Calu3 (cell line): Measurements from ENCODE around the gene FILIP1. TPM values are rescaled to one million over a fixed set of nuclear protein-coding genes. Genes with fewer than 3 reads are reported as not detected.

Experiments used
- BruUV-seq: library from RNA; stranded (reverse); fragments of 400-500 nt; replicated peaks from 2 replicates; lab custom pipeline; 2021; lab: Mats Ljungman, UMichigan
- CTCF ChIA-PET: fragments of 300-600 bp; sonication (Branson Sonifier 250); formaldehyde crosslinking; loops from one replicate; lab custom pipeline; 2022; ENCODE audit warnings: antibody characterized with exemption; lab: Charles Lee
- DNase-seq: peaks from one replicate; pipeline ENCODE4 v3.0.0; 2022
- H3K27ac Mint-ChIP-seq: one replicate; pipeline ENCODE4 v1.8.0; 2022; ENCODE audit warnings: mixed read lengths; ENCODE audit not compliant: unreplicated experiment
- H3K27me3 Mint-ChIP-seq: one replicate; pipeline ENCODE4 v1.8.0; 2022; ENCODE audit warnings: mixed read lengths; ENCODE audit not compliant: unreplicated experiment
- H3K36me3 Mint-ChIP-seq: one replicate; pipeline ENCODE4 v1.8.0; 2022; ENCODE audit warnings: mild to moderate bottlenecking, moderate library complexity, mixed read lengths; ENCODE audit not compliant: insufficient read depth, unreplicated experiment
- H3K4me1 Mint-ChIP-seq: one replicate; pipeline ENCODE4 v1.8.0; 2022; ENCODE audit warnings: mild to moderate bottlenecking, low read depth, mixed read lengths; ENCODE audit not compliant: unreplicated experiment
- H3K4me3 Mint-ChIP-seq: one replicate; pipeline ENCODE4 v1.8.0; 2022; ENCODE audit warnings: mild to moderate bottlenecking, low read depth, moderate library complexity, mixed read lengths; ENCODE audit not compliant: unreplicated experiment
- H3K9me3 Mint-ChIP-seq: one replicate; pipeline ENCODE4 v1.8.0; 2022; ENCODE audit warnings: low read depth, mixed read lengths; ENCODE audit not compliant: unreplicated experiment
- intact Hi-C: fragments of 100-400 bp; cut with micrococcal nuclease; formaldehyde crosslinking; loops from one replicate; pipeline ENCODE4 v1.10.0; 2022; ENCODE audit not compliant: unreplicated experiment
- total RNA-seq: library from RNA; stranded (reverse); gene quantifications from 2 replicates; pipeline ENCODE4 v1.2.3, GENCODE V29; 2022
- TF ChIP-seq, protein P1 (sequence below): fragments of 200-600 bp; IDR thresholded peaks from one replicate; pipeline ENCODE4 v1.8.0; 2022; ENCODE audit warnings: antibody characterized with exemption; ENCODE audit not compliant: unreplicated experiment

The FILIP1 gene
- total RNA-seq, 1 experiment from 2014 or later = not detected

DNA sequence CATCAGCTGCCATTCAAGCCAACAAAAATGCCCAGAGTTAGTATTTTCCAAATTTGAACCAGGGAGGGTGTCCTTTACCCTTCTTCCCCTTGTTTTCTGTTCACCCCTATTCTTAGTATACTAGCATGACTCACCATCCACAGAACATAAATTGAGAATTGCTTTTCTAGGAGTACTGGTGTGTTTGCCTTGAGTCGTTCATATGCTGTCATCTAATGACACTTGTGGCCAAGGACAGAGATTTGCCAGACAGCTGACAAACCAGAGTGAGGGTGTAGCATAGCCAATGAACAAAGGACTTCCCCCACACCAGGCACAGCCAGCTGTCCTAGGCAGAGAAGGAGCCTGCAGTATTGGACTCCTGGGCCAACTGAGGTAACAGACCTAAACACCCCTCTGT is 62.2 kb downstream of the FILIP1 start:
- Mint-ChIP-seq H3K27ac (no peak overlapping the region), H3K27me3 (no peaks in the 10 kb centered on the region), H3K4me3 (no peak overlapping the region), H3K4me1 (peaks cover 6% of the 10 kb centered on the region), H3K9me3 (peaks cover 2% of the 10 kb centered on the region), H3K36me3 (no peaks in the 10 kb centered on the region)
- intact Hi-C loops = no loop called here
- CTCF ChIA-PET = no interaction called here
- TF ChIP-seq, protein P1, sequence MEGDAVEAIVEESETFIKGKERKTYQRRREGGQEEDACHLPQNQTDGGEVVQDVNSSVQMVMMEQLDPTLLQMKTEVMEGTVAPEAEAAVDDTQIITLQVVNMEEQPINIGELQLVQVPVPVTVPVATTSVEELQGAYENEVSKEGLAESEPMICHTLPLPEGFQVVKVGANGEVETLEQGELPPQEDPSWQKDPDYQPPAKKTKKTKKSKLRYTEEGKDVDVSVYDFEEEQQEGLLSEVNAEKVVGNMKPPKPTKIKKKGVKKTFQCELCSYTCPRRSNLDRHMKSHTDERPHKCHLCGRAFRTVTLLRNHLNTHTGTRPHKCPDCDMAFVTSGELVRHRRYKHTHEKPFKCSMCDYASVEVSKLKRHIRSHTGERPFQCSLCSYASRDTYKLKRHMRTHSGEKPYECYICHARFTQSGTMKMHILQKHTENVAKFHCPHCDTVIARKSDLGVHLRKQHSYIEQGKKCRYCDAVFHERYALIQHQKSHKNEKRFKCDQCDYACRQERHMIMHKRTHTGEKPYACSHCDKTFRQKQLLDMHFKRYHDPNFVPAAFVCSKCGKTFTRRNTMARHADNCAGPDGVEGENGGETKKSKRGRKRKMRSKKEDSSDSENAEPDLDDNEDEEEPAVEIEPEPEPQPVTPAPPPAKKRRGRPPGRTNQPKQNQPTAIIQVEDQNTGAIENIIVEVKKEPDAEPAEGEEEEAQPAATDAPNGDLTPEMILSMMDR = no peak
- BruUV-seq = no TSS peak
- no peak for DNase-seq

DNA sequence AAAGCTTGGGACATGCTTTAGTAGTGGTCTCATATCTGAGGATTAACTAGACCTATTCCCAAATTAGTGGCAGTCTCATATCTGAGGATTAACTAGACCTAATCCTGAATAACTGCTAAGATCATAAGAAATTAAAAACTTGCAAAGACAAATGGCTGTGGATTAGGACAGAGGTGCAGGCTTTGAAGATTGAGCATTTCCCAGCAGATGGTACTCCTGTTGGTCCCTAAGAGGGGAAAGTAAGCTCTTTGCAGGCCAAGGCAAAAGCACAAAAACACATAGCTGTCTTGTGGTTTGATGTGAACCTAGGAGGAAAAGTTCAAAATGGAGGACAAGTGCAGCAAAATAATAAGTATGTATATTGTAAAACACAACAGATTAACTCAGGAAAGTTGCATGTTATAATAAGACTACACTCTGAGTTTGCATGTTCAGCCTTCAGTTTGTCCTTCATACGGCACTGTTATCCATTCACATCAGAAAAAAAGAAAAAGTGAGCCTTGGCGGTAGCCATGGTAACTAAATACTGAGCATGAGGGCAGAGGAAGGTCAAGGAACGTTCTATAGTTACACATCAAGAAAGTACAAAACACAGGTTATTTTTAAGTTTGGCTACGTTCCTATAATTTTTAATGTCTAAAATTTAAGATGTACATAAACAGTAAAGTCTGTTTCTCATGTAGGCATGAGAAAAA is 62.8 kb downstream of the FILIP1 start:
- Mint-ChIP-seq H3K27ac (no peak overlapping the region), H3K36me3 (no peaks in the 10 kb centered on the region), H3K4me3 (no peak overlapping the region), H3K27me3 (no peaks in the 10 kb centered on the region), H3K9me3 (peaks cover 2% of the 10 kb centered on the region), H3K4me1 (peaks cover 8% of the 10 kb centered on the region)
- no TSS peak for BruUV-seq
- intact Hi-C loops = no loop called here
- TF ChIP-seq, protein P1 = no peak
- DNase-seq = no peak
- CTCF ChIA-PET = interaction anchor here (0.5 kb wide), 1 partner anchor 351 kb away, joined by 3 read pairs; no protein-coding TSS in a partner anchor

DNA sequence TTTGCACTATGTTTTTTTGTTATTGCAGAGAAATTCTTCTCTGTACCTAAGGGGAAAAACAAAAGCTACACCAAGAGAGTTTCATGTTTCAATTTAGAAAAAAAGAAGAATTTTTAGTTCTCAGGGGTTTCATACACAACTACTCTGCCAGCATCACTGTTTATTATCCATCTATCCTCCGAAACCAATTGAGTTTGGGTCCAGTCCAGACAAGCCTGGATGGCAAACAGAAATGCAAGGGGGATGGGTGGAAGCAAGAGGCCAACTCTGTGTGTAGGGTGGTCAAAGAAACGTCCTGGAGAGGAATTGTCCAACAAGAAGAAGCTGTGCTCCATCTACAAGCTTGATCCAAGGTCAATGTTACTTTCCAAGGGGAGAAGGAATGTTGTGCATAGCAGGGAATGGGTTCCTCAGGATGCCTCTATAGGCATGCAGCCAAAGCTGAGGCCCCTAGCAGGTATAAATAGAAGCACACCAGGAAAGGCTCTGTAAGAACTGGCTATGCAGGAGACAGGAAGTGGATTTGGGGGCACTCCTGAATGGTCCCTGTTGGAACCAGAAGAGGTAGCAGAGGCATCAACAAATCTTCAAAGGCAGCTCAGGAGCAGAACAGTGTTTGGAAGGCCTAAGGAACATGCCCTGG is 64.4 kb downstream of the FILIP1 start:
- no peak for DNase-seq

DNA sequence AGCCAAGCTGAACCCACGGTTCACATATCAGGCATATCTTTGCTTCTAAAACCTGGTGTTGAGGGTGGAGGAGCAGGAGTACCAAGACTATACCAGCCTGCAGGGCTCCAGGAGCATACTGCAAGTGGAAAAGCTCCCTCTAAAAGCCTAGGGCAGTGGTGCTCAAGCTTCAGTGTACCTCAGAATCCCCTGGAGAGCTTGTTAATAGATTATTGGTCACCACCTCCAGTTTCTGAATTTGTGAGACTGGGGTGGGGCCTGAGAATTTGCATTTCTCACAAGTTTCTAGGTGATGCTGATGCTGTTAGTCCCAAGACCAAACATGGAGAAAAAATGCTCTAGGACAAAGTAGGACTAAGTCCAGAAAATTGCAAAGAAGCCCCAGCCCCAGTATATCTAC is 65.4 kb downstream of the FILIP1 start:
- H3K4me3 Mint-ChIP-seq = no peak overlapping the region
- TF ChIP-seq, protein P1 = no peak
- no peak for DNase-seq
- peaks cover 22% of the 10 kb centered on the region for H3K4me1 Mint-ChIP-seq
- H3K36me3 Mint-ChIP-seq = no peaks in the 10 kb centered on the region
- no peak overlapping the region for H3K27ac Mint-ChIP-seq
- BruUV-seq = no TSS peak
- intact Hi-C loops = no loop called here
- no peaks in the 10 kb centered on the region for H3K27me3 Mint-ChIP-seq
- peaks cover 2% of the 10 kb centered on the region for H3K9me3 Mint-ChIP-seq
- CTCF ChIA-PET = no interaction called here

More for the DNA sequence above, 64.4 kb downstream of the FILIP1 start:
- TF ChIP-seq, protein P1 = no peak
- H3K9me3 Mint-ChIP-seq = peaks cover 2% of the 10 kb centered on the region
- H3K4me3 Mint-ChIP-seq = no peak overlapping the region
- intact Hi-C loops = no loop called here
- H3K27ac Mint-ChIP-seq = no peak overlapping the region
- CTCF ChIA-PET = interaction anchor here (1.1 kb wide), 1 partner anchor 10 kb away, joined by 3 read pairs; no protein-coding TSS in a partner anchor
- peaks cover 22% of the 10 kb centered on the region for H3K4me1 Mint-ChIP-seq
- H3K27me3 Mint-ChIP-seq = no peaks in the 10 kb centered on the region
- H3K36me3 Mint-ChIP-seq = no peaks in the 10 kb centered on the region
- BruUV-seq = no TSS peak
